Measurements from ENCODE around the gene ROR2. TPM values are rescaled to one million over a fixed set of nuclear protein-coding genes. Genes with fewer than 3 reads are reported as not detected.
"Not testable (repeated sequence)": the region's sequence is repeated elsewhere in the genome, so short reads cannot be mapped to it uniquely, and the experiment has no call there.

Gene ROR2
- total RNA-seq, 4 donors from 2014 or later, result 35.6 to 67.6 (median 50.6) TPM

DNA sequence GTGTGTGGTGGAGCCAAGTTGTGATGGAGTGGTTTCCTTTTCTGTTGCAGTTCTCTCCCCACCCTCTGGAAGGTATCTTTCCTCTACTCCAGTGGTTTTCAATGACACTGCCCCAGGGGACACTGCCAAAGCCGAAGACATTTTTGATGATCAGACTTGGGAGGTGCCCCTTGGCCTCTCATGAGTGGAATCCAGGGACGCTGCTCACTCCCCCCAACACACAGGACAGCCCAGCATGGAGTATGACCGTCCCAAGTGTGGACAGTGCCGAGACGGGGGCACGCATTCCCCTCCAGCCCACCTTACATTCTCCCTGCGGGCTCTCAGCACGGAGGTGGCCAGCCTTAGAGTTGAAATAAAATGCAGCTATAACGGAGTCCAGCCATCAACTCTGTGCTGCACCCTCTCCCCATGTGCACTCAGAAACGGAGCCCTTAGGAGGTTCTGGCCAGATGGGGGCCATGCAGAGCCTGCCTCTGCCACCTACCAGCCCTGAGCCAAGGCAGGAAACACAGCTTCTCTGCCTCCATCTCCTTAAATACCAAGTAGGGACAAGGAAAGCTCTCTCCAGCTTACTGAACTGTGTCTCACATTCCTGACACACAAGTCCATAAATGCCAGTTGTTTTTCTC lies 150.8 kb downstream of the ROR2 start:
- no peak overlapping the region for H3K27ac ChIP-seq
- DNase-seq, result no peak
- intact Hi-C loops (cut with DNase I; ENCODE audit: low total_unique reads), result no loop called here
- H3K9me3 ChIP-seq, result no peaks in the 10 kb centered on the region
- no peaks in the 10 kb centered on the region for H3K36me3 ChIP-seq
- no peak for TF ChIP-seq POLR2A (IDR thresholded peaks at IDR 0.05)
- TF ChIP-seq, protein P1, sequence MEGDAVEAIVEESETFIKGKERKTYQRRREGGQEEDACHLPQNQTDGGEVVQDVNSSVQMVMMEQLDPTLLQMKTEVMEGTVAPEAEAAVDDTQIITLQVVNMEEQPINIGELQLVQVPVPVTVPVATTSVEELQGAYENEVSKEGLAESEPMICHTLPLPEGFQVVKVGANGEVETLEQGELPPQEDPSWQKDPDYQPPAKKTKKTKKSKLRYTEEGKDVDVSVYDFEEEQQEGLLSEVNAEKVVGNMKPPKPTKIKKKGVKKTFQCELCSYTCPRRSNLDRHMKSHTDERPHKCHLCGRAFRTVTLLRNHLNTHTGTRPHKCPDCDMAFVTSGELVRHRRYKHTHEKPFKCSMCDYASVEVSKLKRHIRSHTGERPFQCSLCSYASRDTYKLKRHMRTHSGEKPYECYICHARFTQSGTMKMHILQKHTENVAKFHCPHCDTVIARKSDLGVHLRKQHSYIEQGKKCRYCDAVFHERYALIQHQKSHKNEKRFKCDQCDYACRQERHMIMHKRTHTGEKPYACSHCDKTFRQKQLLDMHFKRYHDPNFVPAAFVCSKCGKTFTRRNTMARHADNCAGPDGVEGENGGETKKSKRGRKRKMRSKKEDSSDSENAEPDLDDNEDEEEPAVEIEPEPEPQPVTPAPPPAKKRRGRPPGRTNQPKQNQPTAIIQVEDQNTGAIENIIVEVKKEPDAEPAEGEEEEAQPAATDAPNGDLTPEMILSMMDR (IDR thresholded peaks at IDR 0.05), result no peak
- no peak overlapping the region for H3K4me3 ChIP-seq
- no peaks in the 10 kb centered on the region for H3K27me3 ChIP-seq
- H3K4me1 ChIP-seq, result peaks cover 6 to 17% of the 10 kb centered on the region in 2 donors

DNA sequence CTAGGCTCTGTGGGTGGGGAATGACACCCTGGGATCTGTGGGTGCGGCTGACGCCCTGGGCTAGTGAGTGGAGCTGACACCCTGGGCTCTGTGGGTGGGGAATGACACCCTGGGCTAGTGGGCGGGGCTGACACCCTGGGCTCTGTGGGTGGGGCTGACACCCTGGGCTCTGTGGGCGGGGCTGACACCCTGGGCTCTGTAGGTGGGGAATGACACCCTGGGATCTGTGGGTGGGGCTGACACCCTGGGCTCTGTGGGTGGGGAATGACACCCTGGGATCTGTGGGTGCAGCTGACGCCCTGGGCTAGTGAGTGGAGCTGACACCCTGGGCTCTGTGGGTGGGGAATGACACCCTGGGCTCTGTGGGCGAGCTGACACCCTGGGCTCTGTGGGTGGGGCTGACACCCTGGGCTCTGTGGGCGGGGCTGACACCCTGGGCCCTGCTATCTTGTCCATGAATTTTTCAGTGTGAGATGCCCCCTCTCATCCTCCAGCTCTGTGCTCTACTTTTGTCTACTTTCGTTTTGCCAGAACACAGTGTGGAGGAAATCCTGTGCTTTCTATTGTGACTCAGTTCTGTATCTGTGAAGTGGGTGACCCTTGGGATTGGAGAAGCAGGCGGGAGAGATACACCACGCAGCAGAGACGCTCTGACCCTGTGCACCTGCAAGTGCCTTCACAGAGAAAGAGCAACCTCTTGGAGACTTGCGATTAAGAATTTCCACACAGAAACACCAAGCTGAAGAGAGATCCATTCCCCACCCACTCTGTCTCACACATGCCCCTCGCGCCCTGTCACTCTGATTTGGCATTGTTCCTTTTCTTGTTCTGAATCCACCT lies 151.5 kb downstream of the ROR2 start:
- H3K9me3 ChIP-seq; DNase-seq; H3K4me3 ChIP-seq; intact Hi-C loops (cut with DNase I; ENCODE audit: low total_unique reads); H3K27ac ChIP-seq; H3K27me3 ChIP-seq; H3K36me3 ChIP-seq: not testable (repeated sequence)
- H3K4me1 ChIP-seq, result peaks cover 6 to 12% of the 10 kb centered on the region in 2 donors

DNA sequence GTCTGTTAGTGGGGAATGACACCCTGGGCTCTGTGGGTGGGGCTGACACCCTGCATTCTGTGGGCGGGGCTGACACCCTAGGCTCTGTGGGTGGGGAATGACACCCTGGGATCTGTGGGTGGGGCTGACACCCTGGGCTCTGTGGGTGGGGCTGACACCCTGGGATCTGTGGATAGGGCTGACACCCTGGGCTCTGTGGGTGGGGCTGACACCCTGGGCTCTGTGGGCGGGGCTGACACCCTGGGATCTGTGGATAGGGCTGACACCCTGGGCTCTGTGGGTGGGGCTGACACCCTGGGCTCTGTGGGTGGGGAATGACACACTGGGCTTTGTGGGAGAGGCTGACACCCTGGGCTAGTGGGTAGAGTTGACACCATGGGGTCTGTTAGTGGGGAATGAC lies 152.5 kb downstream of the ROR2 start:
- H3K4me3 ChIP-seq; H3K9me3 ChIP-seq; H3K27ac ChIP-seq; H3K27me3 ChIP-seq; H3K4me1 ChIP-seq; intact Hi-C loops (cut with DNase I; ENCODE audit: low total_unique reads); DNase-seq; H3K36me3 ChIP-seq: not testable (repeated sequence)

DNA sequence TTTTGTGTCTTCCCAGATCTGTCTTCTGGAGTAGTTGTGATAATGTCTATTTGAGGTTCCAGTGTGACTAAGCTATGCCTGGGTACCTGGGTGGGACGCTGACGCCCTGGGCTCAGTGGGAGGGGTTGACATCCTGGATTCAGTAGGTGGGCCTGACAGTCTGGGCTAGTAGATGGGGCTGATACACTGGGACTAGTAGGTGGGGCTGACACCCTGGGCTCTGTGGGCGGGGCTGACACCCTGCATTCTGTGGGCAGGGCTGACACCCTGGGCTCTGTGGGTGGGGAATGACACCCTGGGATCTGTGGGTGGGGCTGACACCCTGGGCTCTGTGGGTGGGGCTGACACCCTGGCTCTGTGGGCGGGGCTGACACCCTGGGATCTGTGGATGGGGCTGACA lies 153.5 kb downstream of the ROR2 start:
- H3K27ac ChIP-seq; H3K9me3 ChIP-seq; intact Hi-C loops (cut with DNase I; ENCODE audit: low total_unique reads); DNase-seq; H3K27me3 ChIP-seq; H3K4me1 ChIP-seq; H3K36me3 ChIP-seq; H3K4me3 ChIP-seq: not testable (repeated sequence)

DNA sequence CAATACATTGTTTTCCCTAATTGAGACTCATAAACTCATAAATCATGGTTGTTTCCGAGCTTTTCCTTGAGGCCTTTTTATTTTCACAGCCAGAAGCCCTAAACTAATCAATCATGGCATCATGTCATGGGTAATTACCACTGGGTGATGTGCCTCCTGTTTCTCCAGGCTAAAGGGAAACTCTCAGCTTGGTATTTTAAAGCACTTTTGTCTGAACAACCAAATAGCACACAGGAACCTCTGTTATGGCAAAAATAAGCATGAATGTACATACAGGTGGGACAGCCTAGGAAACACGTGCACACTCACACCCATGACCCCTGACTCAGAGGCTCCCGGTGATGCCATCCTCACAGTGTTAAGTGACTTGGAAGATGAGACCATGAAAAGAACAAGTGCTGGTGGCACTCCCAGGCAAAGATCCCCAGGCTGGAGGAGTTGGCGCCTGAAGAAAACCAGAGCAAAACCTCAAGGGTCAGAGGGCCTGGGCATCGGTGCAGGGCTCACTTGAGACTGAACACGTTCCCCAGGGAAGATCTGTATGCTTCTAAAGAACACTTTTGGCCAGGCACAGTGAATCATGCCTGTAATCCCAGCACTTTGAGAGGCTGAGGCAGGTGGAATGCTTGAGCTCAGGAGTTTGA lies 154.3 kb downstream of the ROR2 start:
- no peaks in the 10 kb centered on the region for H3K9me3 ChIP-seq
- no peak overlapping the region for H3K27ac ChIP-seq
- H3K4me3 ChIP-seq, result no peak overlapping the region
- H3K36me3 ChIP-seq, result no peaks in the 10 kb centered on the region
- DNase-seq, result no peak
- H3K4me1 ChIP-seq, result peaks cover 0 to 6% of the 10 kb centered on the region in 2 donors
- intact Hi-C loops (cut with DNase I; ENCODE audit: low total_unique reads), result no loop called here
- H3K27me3 ChIP-seq, result no peaks in the 10 kb centered on the region
- TF ChIP-seq POLR2A (IDR thresholded peaks at IDR 0.05), result no peak
- TF ChIP-seq, protein P1 (IDR thresholded peaks at IDR 0.05), result no peak

DNA sequence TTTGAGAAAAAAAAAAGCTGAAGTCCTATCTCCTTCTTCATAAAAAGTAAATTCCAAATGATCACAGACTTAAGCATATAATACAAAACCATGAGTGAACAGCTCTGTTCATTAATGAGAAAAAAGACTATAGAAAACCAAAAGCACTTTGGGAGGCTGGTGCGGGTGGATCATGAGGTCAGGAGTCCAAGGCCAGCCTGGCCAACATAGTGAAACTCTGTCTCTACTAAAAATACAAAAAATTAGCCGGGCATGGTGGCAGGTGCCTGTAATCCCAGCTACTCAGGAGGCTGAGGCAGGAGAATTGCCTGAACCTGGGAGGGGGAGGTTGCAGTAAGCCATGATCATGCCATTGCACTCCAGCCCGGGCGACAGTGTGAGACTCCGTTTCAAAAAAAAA lies 156.7 kb downstream of the ROR2 start:
- H3K27me3 ChIP-seq; H3K27ac ChIP-seq; H3K4me3 ChIP-seq; intact Hi-C loops (cut with DNase I; ENCODE audit: low total_unique reads); H3K36me3 ChIP-seq; H3K9me3 ChIP-seq; H3K4me1 ChIP-seq: not testable (repeated sequence)
- peak in 1 of 2 donors; percentile 3 for DNase-seq

DNA sequence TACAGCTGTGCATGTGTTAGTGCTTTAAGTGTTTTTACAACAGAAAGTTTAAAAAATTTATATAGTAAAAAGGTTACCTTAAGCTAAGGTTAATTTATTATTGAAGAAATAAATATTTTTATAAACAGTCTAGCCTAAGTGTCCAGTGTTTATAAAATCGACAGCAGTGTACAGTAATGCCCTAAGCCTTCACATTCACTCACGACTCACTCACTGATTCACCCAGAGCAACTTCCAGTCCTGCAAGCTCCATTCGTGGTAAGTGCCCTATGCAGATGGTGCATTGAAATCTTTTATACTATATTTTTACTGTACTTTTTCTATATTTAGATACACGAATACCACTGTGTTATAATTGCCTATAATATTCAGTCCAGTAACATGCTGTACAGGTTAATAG lies 159.1 kb downstream of the ROR2 start:
- H3K27me3 ChIP-seq, result no peaks in the 10 kb centered on the region
- H3K4me1 ChIP-seq, result peaks cover 0 to 3% of the 10 kb centered on the region in 2 donors
- no peak for DNase-seq
- H3K4me3 ChIP-seq, result no peak overlapping the region
- H3K27ac ChIP-seq, result no peak overlapping the region
- intact Hi-C loops (cut with DNase I; ENCODE audit: low total_unique reads), result no loop called here
- H3K36me3 ChIP-seq, result no peaks in the 10 kb centered on the region
- H3K9me3 ChIP-seq, result no peaks in the 10 kb centered on the region
- TF ChIP-seq POLR2A (IDR thresholded peaks at IDR 0.05), result no peak
- TF ChIP-seq, protein P1 (IDR thresholded peaks at IDR 0.05), result no peak

Measured in uterus (tissue), 4 donors.